HCT116 (cell line): ENCODE measurements around the gene NETO1. TPM values are rescaled to one million over a fixed set of nuclear protein-coding genes. Genes with fewer than 3 reads are reported as not detected.

Experiments used
- ATAC-seq: fragments of 200-7000 bp; cut with Tn5 transposase; 2 replicates; pipeline ENCODE4 v1.9.1; 2020; ENCODE audit warnings: mild to moderate bottlenecking, moderate library complexity
- BruUV-seq: library from RNA; stranded (reverse); fragments of 400-500 nt; replicated peaks from 2 replicates; lab custom pipeline; 2021; lab: Mats Ljungman, UMichigan
- CTCF ChIA-PET: fragments of 300-600 bp; sonication (Branson Sonifier 250); formaldehyde crosslinking; loops from one replicate; lab custom pipeline; 2021; ENCODE audit warnings: antibody characterized with exemption; lab: Charles Lee
- POLR2A ChIA-PET: fragments of 300-600, 350-600 bp; sonication (Branson Sonifier 250); formaldehyde crosslinking; loops from one replicate; lab custom pipeline; 2021; ENCODE audit warnings: antibody characterized with exemption; lab: Charles Lee
- RAD21 ChIA-PET, 2 experiments: fragments of 300-600 bp; sonication (Branson Sonifier 250); formaldehyde crosslinking; loops; one replicate each; lab custom pipeline; 2023; ENCODE audit warnings: low total read pairs in 2 of 2; ENCODE audit not compliant: uncharacterized antibody in 2 of 2, unreplicated experiment in 2 of 2, low non-redundant PET in 1 of 2; lab: Charles Lee
- DNase-seq: peaks from one replicate; pipeline ENCODE4 v3.0.0-alpha.2; 2010; ENCODE audit warnings: low read depth, low spot score
- H2AFZ ChIP-seq: fragments of 200-600 bp; shearing (Covaris generic), sonication (generic); 2 replicates; pipeline ENCODE4 v1.6.1; 2017; ENCODE audit warnings: low read depth, mixed run types, mixed read lengths, antibody characterized with exemption, low read length; ENCODE audit not compliant: poor library complexity, severe bottlenecking
- H3K27ac ChIP-seq: 2 replicates; pipeline ENCODE4 v1.5.1; 2012; ENCODE audit warnings: low read depth, low read length
- H3K27me3 ChIP-seq: fragments of 200-600 bp; sonication (generic); 2 replicates; pipeline ENCODE4 v1.6.1; 2016; ENCODE audit warnings: mixed run types, low read length, mixed read lengths; ENCODE audit not compliant: insufficient read depth
- H3K36me3 ChIP-seq, 2 experiments: fragments of 200-500 bp in 1 of 2; fragments of 200-600 bp in 1 of 2; sonication (Bioruptor generic) in 1 of 2; sonication (generic) in 1 of 2; 2 replicates each; pipeline versions ENCODE4 v1.5.1 to v1.6.1; 2014 to 2016; ENCODE audit warnings: low read length in 2 of 2, inconsistent platforms in 1 of 2, mixed read lengths in 1 of 2, mixed run types in 1 of 2; ENCODE audit not compliant: insufficient read depth in 2 of 2, control insufficient read depth in 1 of 2
- H3K4me1 ChIP-seq, 2 experiments: fragments of 200-600 bp in 1 of 2; sonication (generic) in 1 of 2; 2 replicates each; pipeline versions ENCODE4 v1.5.1 to v1.6.1; 2012 to 2017; ENCODE audit warnings: low read length in 2 of 2, inconsistent platforms in 1 of 2, mild to moderate bottlenecking in 1 of 2, mixed read lengths in 1 of 2, mixed run types in 1 of 2, moderate library complexity in 1 of 2; ENCODE audit not compliant: insufficient read depth in 2 of 2, control insufficient read depth in 1 of 2
- H3K4me2 ChIP-seq: fragments of 200-600 bp; sonication (generic); 2 replicates; pipeline ENCODE4 v1.6.1; 2017; ENCODE audit warnings: mixed run types, low read length, mixed read lengths
- H3K4me3 ChIP-seq, 2 experiments: fragments of 200-600 bp in 1 of 2; sonication (generic) in 1 of 2; replicated peaks in 1 of 2; 2 replicates each; pipeline ENCODE4 v1.5.1; 2011 to 2016; ENCODE audit warnings: low read length in 2 of 2, control low read depth in 1 of 2, low read depth in 1 of 2, mild to moderate bottlenecking in 1 of 2, mixed read lengths in 1 of 2, mixed run types in 1 of 2
- H3K79me2 ChIP-seq: fragments of 200-600 bp; sonication (generic); 2 replicates; pipeline ENCODE4 v1.6.1; 2017; ENCODE audit warnings: mild to moderate bottlenecking, mixed run types, low read length, moderate library complexity, mixed read lengths; ENCODE audit not compliant: insufficient read depth
- H3K9ac ChIP-seq: fragments of 200-600 bp; sonication (generic); 2 replicates; pipeline ENCODE4 v1.6.1; 2016; ENCODE audit warnings: low read length, mixed read lengths
- H3K9me2 ChIP-seq: fragments of 200-600 bp; sonication (generic), shearing (Covaris generic); 2 replicates; pipeline ENCODE4 v1.6.1; 2017; ENCODE audit warnings: mixed run types, mild to moderate bottlenecking, moderate library complexity; ENCODE audit not compliant: insufficient read depth
- H3K9me3 ChIP-seq, 2 experiments: fragments of 200-500 bp in 1 of 2; fragments of 200-600 bp in 1 of 2; sonication (Bioruptor generic) in 1 of 2; sonication (generic) in 1 of 2; 2 replicates each; pipeline ENCODE4 v1.6.1; 2014 to 2017; ENCODE audit warnings: low read length in 2 of 2, mixed read lengths in 2 of 2, inconsistent platforms in 1 of 2, low read depth in 1 of 2, mild to moderate bottlenecking in 1 of 2, mixed run types in 1 of 2, moderate library complexity in 1 of 2; ENCODE audit not compliant: control insufficient read depth in 1 of 2, insufficient read depth in 1 of 2
- H4K20me1 ChIP-seq: fragments of 200-600 bp; sonication (generic), shearing (Covaris generic); 2 replicates; pipeline ENCODE4 v1.6.1; 2017; ENCODE audit warnings: mixed run types, mild to moderate bottlenecking, moderate library complexity; ENCODE audit not compliant: insufficient read depth
- ATF3 ChIP-seq: IDR thresholded peaks from 2 replicates; pipeline ENCODE4 v1.6.1; 2012
- CTCF ChIP-seq, 3 experiments: fragments of 200-600 bp in 1 of 3; sonication (generic) in 1 of 3; IDR thresholded peaks in 2 of 3; conservative IDR thresholded peaks in 1 of 3; 2 replicates each; pipeline ENCODE4 v1.5.1; 2012 to 2017; ENCODE audit warnings: low read depth in 2 of 3, low read length in 2 of 3, antibody characterized with exemption in 1 of 3, borderline replicate concordance in 1 of 3, control low read depth in 1 of 3, mild to moderate bottlenecking in 1 of 3, mixed read lengths in 1 of 3, mixed run types in 1 of 3, moderate library complexity in 1 of 3; ENCODE audit not compliant: insufficient read depth in 1 of 3
- ELF1 ChIP-seq: IDR thresholded peaks from 2 replicates; pipeline ENCODE4 v1.6.1; 2012; ENCODE audit warnings: low read depth, borderline replicate concordance
- FOSL1 ChIP-seq: IDR thresholded peaks from 2 replicates; pipeline ENCODE4 v1.6.1; 2012; ENCODE audit warnings: low read depth
- SRF ChIP-seq: IDR thresholded peaks from 2 replicates; pipeline ENCODE4 v1.6.1; 2012; ENCODE audit warnings: low read depth
- TCF7L2 ChIP-seq: IDR thresholded peaks from 2 replicates; pipeline ENCODE4 v1.7.0; 2011; ENCODE audit warnings: borderline replicate concordance, inconsistent platforms; ENCODE audit not compliant: insufficient read depth, insufficient read length; ENCODE audit errors: extremely low read depth
- YY1 ChIP-seq: IDR thresholded peaks from 2 replicates; pipeline ENCODE4 v1.6.1; 2011; ENCODE audit warnings: low read length, low read depth, moderate library complexity, mild to moderate bottlenecking; ENCODE audit not compliant: insufficient replicate concordance; ENCODE audit errors: extremely low read depth
- intact Hi-C: fragments of 100-400 bp; cut with micrococcal nuclease; formaldehyde crosslinking; loops from 2 replicates; pipeline ENCODE4 v1.10.0; 2022
- total RNA-seq: library from RNA; stranded (reverse); gene quantifications from one replicate; pipeline ENCODE4 v1.2.1, GENCODE V29; 2021; ENCODE audit not compliant: unreplicated experiment
- TF ChIP-seq, protein P1 (sequence below): IDR thresholded peaks from 2 replicates; pipeline ENCODE4 v1.6.1; 2012

The NETO1 gene
- total RNA-seq, 1 experiment from 2014 or later: not detected

- Histone ChIP-seq H3K4me2 (no peak overlapping the region), H3K36me3 (no peaks in the 10 kb centered on the region), H3K9ac (no peak overlapping the region), H3K27ac (no peak overlapping the region), H2AFZ (no peak overlapping the region), H3K79me2 (no peaks in the 10 kb centered on the region), H3K27me3 (no peaks in the 10 kb centered on the region), H3K9me2 (no peaks in the 10 kb centered on the region), H4K20me1 (no peaks in the 10 kb centered on the region), H3K4me1 (no peaks in the 10 kb centered on the region), H3K4me3 (no peak overlapping the region), H3K9me3 (peaks cover 9 to 24% of the 10 kb centered on the region in 2 experiments; a peak in 2 of 4 replicates)
- TF ChIP-seq ELF1: no peak
- no peak for TF ChIP-seq TCF7L2
- TF ChIP-seq SRF: no peak
- no peak for TF ChIP-seq ATF3
- no peak for TF ChIP-seq YY1
- no peak for TF ChIP-seq CTCF (IDR thresholded peaks at IDR 0.05 in 2 of 3, conservative IDR thresholded peaks at IDR 0.05 in 1 of 3; ENCODE audit: borderline replicate concordance in 1 of 3, insufficient read depth in 1 of 3, low read depth in 2 of 3, low read length in 2 of 3)
- no peak for TF ChIP-seq FOSL1
- TF ChIP-seq, protein P1, sequence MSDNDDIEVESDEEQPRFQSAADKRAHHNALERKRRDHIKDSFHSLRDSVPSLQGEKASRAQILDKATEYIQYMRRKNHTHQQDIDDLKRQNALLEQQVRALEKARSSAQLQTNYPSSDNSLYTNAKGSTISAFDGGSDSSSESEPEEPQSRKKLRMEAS: no peak
- ChIA-PET POLR2A (no interaction called here), RAD21 (no interaction called here), CTCF (no interaction called here)
- ATAC-seq: no peak
- DNase-seq: no peak
- no TSS peak for BruUV-seq
- intact Hi-C loops: no loop called here
Observed at GRCh38 chr18:72822202-72822601, 45.6 kb downstream of the NETO1 start.
